Neural cell (in vitro differentiated cells): ENCODE results near the gene ZBTB24.

Experiments
- CTCF ChIP-seq: fragments of 450-650 bp; IDR thresholded peaks from 2 replicates; pipeline ENCODE4 v1.5.1; 2014; ENCODE audit warnings: antibody characterized with exemption, mild to moderate bottlenecking, moderate library complexity; ENCODE audit not compliant: poor library complexity, severe bottlenecking
- MXI1 ChIP-seq: fragments of 450-650 bp; conservative IDR thresholded peaks from 2 replicates; pipeline ENCODE4 v1.6.1; 2014; ENCODE audit warnings: antibody characterized with exemption, mild to moderate bottlenecking; ENCODE audit not compliant: poor library complexity, severe bottlenecking

DNA sequence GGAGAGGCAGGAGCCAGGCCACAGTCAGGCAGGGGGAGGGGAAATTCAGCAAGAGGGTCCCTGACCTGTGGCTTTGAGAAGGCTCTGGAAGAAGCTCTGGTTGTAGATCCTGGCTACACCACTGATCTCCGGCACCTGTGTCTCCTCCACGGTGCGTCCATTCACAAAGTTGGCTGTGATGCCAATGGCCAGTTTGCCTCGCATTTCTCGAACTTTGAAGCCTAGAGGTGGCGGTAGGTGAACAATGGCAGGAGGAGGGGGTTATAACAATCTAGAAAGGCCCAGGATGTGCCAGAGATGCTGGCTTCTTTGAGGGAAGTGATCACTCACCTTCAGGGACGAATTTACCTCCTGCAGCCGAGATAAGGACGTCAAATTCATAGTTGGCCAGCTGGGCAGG is 30.8 kb downstream of the ZBTB24 start:
- TF ChIP-seq CTCF, result no peak
- TF ChIP-seq MXI1, result no peak
